Activated CD4-positive, alpha-beta T cell treated with anti-CD3 and anti-CD28 coated beads, Interleukin-2, amount 50 U/mL, for 4 hours (primary cell): ENCODE data around the gene RMI1.
A peak's percentile ranks its signal among the peaks of the same experiment; 100 is the strongest.

ENCODE experiments used
- DNase-seq, 2 experiments: peaks; one replicate each; pipeline ENCODE4 v3.0.0-alpha.2; 2020

The RMI1 gene

GRCh38 chr9:83969602-83970001 lies 11.0 kb upstream of the RMI1 start:
- no peak for DNase-seq

- DNase-seq, result no peak
These were observed 9.1 kb upstream of the RMI1 start for GRCh38 chr9:83971485-83971884.

GRCh38 chr9:83972286-83972685 lies 8.3 kb upstream of the RMI1 start:
- no peak for DNase-seq

- DNase-seq, result no peak
These were observed 5.3 kb upstream of the RMI1 start for GRCh38 chr9:83975300-83975699.

- DNase-seq, result no peak
These were observed 4.2 kb upstream of the RMI1 start for GRCh38 chr9:83976372-83976771.

- DNase-seq, result no peak
These were observed 3.4 kb upstream of the RMI1 start for GRCh38 chr9:83977196-83977595.

- peak; percentile 84 to 89 for DNase-seq
These were observed 1.4 kb upstream of the RMI1 start for GRCh38 chr9:83978992-83979811.

GRCh38 chr9:83979812-83980394 lies 702 bp upstream of the RMI1 start, which contains the start of gene HNRNPK:
HNRNPK (minus strand) TSS chr9:83980215; CDS start chr9:83978252, 1,963 bp downstream.
- DNase-seq, result peak; percentile 99

GRCh38 chr9:83981126-83981871 lies 694 bp downstream of the RMI1 start:
- no peak for DNase-seq

GRCh38 chr9:83986195-83986594 lies 5.6 kb downstream of the RMI1 start:
- no peak for DNase-seq

GRCh38 chr9:83986765-83987401 lies 6.3 kb downstream of the RMI1 start:
- DNase-seq, result no peak

- no peak for DNase-seq
These were observed 6.8 kb downstream of the RMI1 start for GRCh38 chr9:83987402-83987791.

GRCh38 chr9:83988411-83988810 lies 7.8 kb downstream of the RMI1 start:
- DNase-seq, result no peak

- no peak for DNase-seq
These were observed 10.8 kb downstream of the RMI1 start for GRCh38 chr9:83991355-83991754.

- DNase-seq, result no peak
These were observed 11.8 kb downstream of the RMI1 start for GRCh38 chr9:83992407-83992806.

GRCh38 chr9:83992901-83993300 lies 12.3 kb downstream of the RMI1 start:
- no peak for DNase-seq

GRCh38 chr9:83996126-83996525 lies 15.5 kb downstream of the RMI1 start:
- DNase-seq, result no peak

GRCh38 chr9:83999141-83999918 lies 18.7 kb downstream of the RMI1 start:
- DNase-seq, result no peak

GRCh38 chr9:84000186-84000585 lies 19.6 kb downstream of the RMI1 start:
- no peak for DNase-seq

- DNase-seq, result no peak
These were observed 21.0 kb downstream of the RMI1 start for GRCh38 chr9:84001621-84002020.

- no peak for DNase-seq
These were observed 21.7 kb downstream of the RMI1 start for GRCh38 chr9:84002344-84002743.

- no peak for DNase-seq
These were observed 22.6 kb downstream of the RMI1 start for GRCh38 chr9:84003246-84003645.

GRCh38 chr9:84007662-84008061 lies 27.1 kb downstream of the RMI1 start:
- no peak for DNase-seq
